ENCODE data around the gene PUS10.

GRCh38 chr2:60958800-60959199, 59.3 kb downstream of the PUS10 start:
- TF ChIP-seq EZH2 (IDR thresholded peaks at IDR 0.05) (no peak), POLR2AphosphoS5 (IDR thresholded peaks at IDR 0.05; ENCODE audit: borderline replicate concordance, low read depth, low read length) (no peak)

All from SK-N-MC (cell line).